HCT116 (cell line): ENCODE results near the gene TBCD. TPM values are rescaled to one million over a fixed set of nuclear protein-coding genes. Genes with fewer than 3 reads are reported as not detected.
A peak's percentile ranks its signal among the peaks of the same experiment; 100 is the strongest.

Experiments used
- ATAC-seq: fragments of 200-7000 bp; cut with Tn5 transposase; 2 replicates; pipeline ENCODE4 v1.9.1; 2020; ENCODE audit warnings: mild to moderate bottlenecking, moderate library complexity
- BruUV-seq: library from RNA; stranded (reverse); fragments of 400-500 nt; replicated peaks from 2 replicates; lab custom pipeline; 2021; lab: Mats Ljungman, UMichigan
- CTCF ChIA-PET: fragments of 300-600 bp; sonication (Branson Sonifier 250); formaldehyde crosslinking; loops from one replicate; lab custom pipeline; 2021; ENCODE audit warnings: antibody characterized with exemption; lab: Charles Lee
- POLR2A ChIA-PET: fragments of 300-600, 350-600 bp; sonication (Branson Sonifier 250); formaldehyde crosslinking; loops from one replicate; lab custom pipeline; 2021; ENCODE audit warnings: antibody characterized with exemption; lab: Charles Lee
- RAD21 ChIA-PET, 2 experiments: fragments of 300-600 bp; sonication (Branson Sonifier 250); formaldehyde crosslinking; loops; one replicate each; lab custom pipeline; 2023; ENCODE audit warnings: low total read pairs in 2 of 2; ENCODE audit not compliant: uncharacterized antibody in 2 of 2, unreplicated experiment in 2 of 2, low non-redundant PET in 1 of 2; lab: Charles Lee
- DNase-seq: peaks from one replicate; pipeline ENCODE4 v3.0.0-alpha.2; 2010; ENCODE audit warnings: low read depth, low spot score
- H2AFZ ChIP-seq: fragments of 200-600 bp; shearing (Covaris generic), sonication (generic); 2 replicates; pipeline ENCODE4 v1.6.1; 2017; ENCODE audit warnings: low read depth, mixed run types, mixed read lengths, antibody characterized with exemption, low read length; ENCODE audit not compliant: poor library complexity, severe bottlenecking
- H3K27ac ChIP-seq: 2 replicates; pipeline ENCODE4 v1.5.1; 2012; ENCODE audit warnings: low read depth, low read length
- H3K27me3 ChIP-seq: fragments of 200-600 bp; sonication (generic); 2 replicates; pipeline ENCODE4 v1.6.1; 2016; ENCODE audit warnings: mixed run types, low read length, mixed read lengths; ENCODE audit not compliant: insufficient read depth
- H3K36me3 ChIP-seq, 2 experiments: fragments of 200-500 bp in 1 of 2; fragments of 200-600 bp in 1 of 2; sonication (Bioruptor generic) in 1 of 2; sonication (generic) in 1 of 2; 2 replicates each; pipeline versions ENCODE4 v1.5.1 to v1.6.1; 2014 to 2016; ENCODE audit warnings: low read length in 2 of 2, inconsistent platforms in 1 of 2, mixed read lengths in 1 of 2, mixed run types in 1 of 2; ENCODE audit not compliant: insufficient read depth in 2 of 2, control insufficient read depth in 1 of 2
- H3K4me1 ChIP-seq, 2 experiments: fragments of 200-600 bp in 1 of 2; sonication (generic) in 1 of 2; 2 replicates each; pipeline versions ENCODE4 v1.5.1 to v1.6.1; 2012 to 2017; ENCODE audit warnings: low read length in 2 of 2, inconsistent platforms in 1 of 2, mild to moderate bottlenecking in 1 of 2, mixed read lengths in 1 of 2, mixed run types in 1 of 2, moderate library complexity in 1 of 2; ENCODE audit not compliant: insufficient read depth in 2 of 2, control insufficient read depth in 1 of 2
- H3K4me2 ChIP-seq: fragments of 200-600 bp; sonication (generic); 2 replicates; pipeline ENCODE4 v1.6.1; 2017; ENCODE audit warnings: mixed run types, low read length, mixed read lengths
- H3K4me3 ChIP-seq, 2 experiments: fragments of 200-600 bp in 1 of 2; sonication (generic) in 1 of 2; replicated peaks in 1 of 2; 2 replicates each; pipeline ENCODE4 v1.5.1; 2011 to 2016; ENCODE audit warnings: low read length in 2 of 2, control low read depth in 1 of 2, low read depth in 1 of 2, mild to moderate bottlenecking in 1 of 2, mixed read lengths in 1 of 2, mixed run types in 1 of 2
- H3K79me2 ChIP-seq: fragments of 200-600 bp; sonication (generic); 2 replicates; pipeline ENCODE4 v1.6.1; 2017; ENCODE audit warnings: mild to moderate bottlenecking, mixed run types, low read length, moderate library complexity, mixed read lengths; ENCODE audit not compliant: insufficient read depth
- H3K9ac ChIP-seq: fragments of 200-600 bp; sonication (generic); 2 replicates; pipeline ENCODE4 v1.6.1; 2016; ENCODE audit warnings: low read length, mixed read lengths
- H3K9me2 ChIP-seq: fragments of 200-600 bp; sonication (generic), shearing (Covaris generic); 2 replicates; pipeline ENCODE4 v1.6.1; 2017; ENCODE audit warnings: mixed run types, mild to moderate bottlenecking, moderate library complexity; ENCODE audit not compliant: insufficient read depth
- H3K9me3 ChIP-seq, 2 experiments: fragments of 200-500 bp in 1 of 2; fragments of 200-600 bp in 1 of 2; sonication (Bioruptor generic) in 1 of 2; sonication (generic) in 1 of 2; 2 replicates each; pipeline ENCODE4 v1.6.1; 2014 to 2017; ENCODE audit warnings: low read length in 2 of 2, mixed read lengths in 2 of 2, inconsistent platforms in 1 of 2, low read depth in 1 of 2, mild to moderate bottlenecking in 1 of 2, mixed run types in 1 of 2, moderate library complexity in 1 of 2; ENCODE audit not compliant: control insufficient read depth in 1 of 2, insufficient read depth in 1 of 2
- H4K20me1 ChIP-seq: fragments of 200-600 bp; sonication (generic), shearing (Covaris generic); 2 replicates; pipeline ENCODE4 v1.6.1; 2017; ENCODE audit warnings: mixed run types, mild to moderate bottlenecking, moderate library complexity; ENCODE audit not compliant: insufficient read depth
- ATF3 ChIP-seq: IDR thresholded peaks from 2 replicates; pipeline ENCODE4 v1.6.1; 2012
- CEBPB ChIP-seq: IDR thresholded peaks from 2 replicates; pipeline ENCODE4 v1.6.1; 2012; ENCODE audit warnings: low read depth
- CTCF ChIP-seq, 3 experiments: fragments of 200-600 bp in 1 of 3; sonication (generic) in 1 of 3; IDR thresholded peaks in 2 of 3; conservative IDR thresholded peaks in 1 of 3; 2 replicates each; pipeline ENCODE4 v1.5.1; 2012 to 2017; ENCODE audit warnings: low read depth in 2 of 3, low read length in 2 of 3, antibody characterized with exemption in 1 of 3, borderline replicate concordance in 1 of 3, control low read depth in 1 of 3, mild to moderate bottlenecking in 1 of 3, mixed read lengths in 1 of 3, mixed run types in 1 of 3, moderate library complexity in 1 of 3; ENCODE audit not compliant: insufficient read depth in 1 of 3
- ELF1 ChIP-seq: IDR thresholded peaks from 2 replicates; pipeline ENCODE4 v1.6.1; 2012; ENCODE audit warnings: low read depth, borderline replicate concordance
- FOSL1 ChIP-seq: IDR thresholded peaks from 2 replicates; pipeline ENCODE4 v1.6.1; 2012; ENCODE audit warnings: low read depth
- JUND ChIP-seq: IDR thresholded peaks from 2 replicates; pipeline ENCODE4 v1.6.1; 2012
- POLR2A ChIP-seq: IDR thresholded peaks from 2 replicates; pipeline ENCODE4 v1.7.0; 2011; ENCODE audit warnings: borderline replicate concordance; ENCODE audit not compliant: insufficient read depth, insufficient read length; ENCODE audit errors: extremely low read depth
- REST ChIP-seq: IDR thresholded peaks from 2 replicates; pipeline ENCODE4 v1.6.1; 2012; ENCODE audit warnings: low read depth
- SP1 ChIP-seq: IDR thresholded peaks from 2 replicates; pipeline ENCODE4 v1.6.1; 2012; ENCODE audit warnings: low read depth
- YY1 ChIP-seq: IDR thresholded peaks from 2 replicates; pipeline ENCODE4 v1.6.1; 2011; ENCODE audit warnings: low read length, low read depth, moderate library complexity, mild to moderate bottlenecking; ENCODE audit not compliant: insufficient replicate concordance; ENCODE audit errors: extremely low read depth
- ZFX ChIP-seq: fragments of 450-650 bp; IDR thresholded peaks from 2 replicates; pipeline ENCODE4 v1.6.1; 2017
- intact Hi-C: fragments of 100-400 bp; cut with micrococcal nuclease; formaldehyde crosslinking; loops from 2 replicates; pipeline ENCODE4 v1.10.0; 2022
- total RNA-seq: library from RNA; stranded (reverse); gene quantifications from one replicate; pipeline ENCODE4 v1.2.1, GENCODE V29; 2021; ENCODE audit not compliant: unreplicated experiment

The TBCD gene
- total RNA-seq, 1 experiment from 2014 or later, result 152 TPM

GRCh38 chr17:82713071-82713723 lies 38.7 kb upstream of the TBCD start:
- BruUV-seq, result no TSS peak
- Histone ChIP-seq H3K27ac (no peak overlapping the region; the same call in 1 of the 2 replicates), H3K9me2 (no peaks in the 10 kb centered on the region), H3K9ac (no peak overlapping the region), H3K4me1 (peaks cover 7 to 16% of the 10 kb centered on the region in 2 experiments; a peak in 3 of 4 replicates), H3K4me2 (no peak overlapping the region), H3K4me3 (no peak overlapping the region), H3K79me2 (peaks cover 15% of the 10 kb centered on the region), H2AFZ (no peak overlapping the region), H3K36me3 (no peaks in the 10 kb centered on the region; a peak in 2 of 4 replicates), H4K20me1 (no peaks in the 10 kb centered on the region), H3K27me3 (no peaks in the 10 kb centered on the region), H3K9me3 (no peaks in the 10 kb centered on the region; a peak in 1 of 4 replicates)
- POLR2A ChIA-PET, result no interaction called here
- no peak for ATAC-seq
- CTCF ChIA-PET, result no interaction called here
- intact Hi-C loops, result no loop called here
- RAD21 ChIA-PET, result no interaction called here
- no peak for DNase-seq
- no peak for TF ChIP-seq JUND

- DNase-seq (peak; percentile 89), ATAC-seq (peak; percentile 90)
- no peaks in the 10 kb centered on the region for H4K20me1 ChIP-seq
- H3K4me1 ChIP-seq, result peaks cover 7 to 12% of the 10 kb centered on the region in 2 experiments; a peak in 3 of 4 replicates
- no peaks in the 10 kb centered on the region for H3K9me2 ChIP-seq
- H3K36me3 ChIP-seq, result peaks cover 11 to 23% of the 10 kb centered on the region in 2 experiments
- H3K79me2 ChIP-seq, result peaks cover 25% of the 10 kb centered on the region
- intact Hi-C loops, result loop anchor here (5.0 kb wide), 1 partner anchor 36 kb away; the partner anchor contains the start of gene TBCD
- ChIA-PET RAD21 (interaction anchor here (0.6 to 0.7 kb wide), 3 partner anchors 17 to 855 kb away, joined by 3 to 5 read pairs (median 4); no protein-coding TSS in a partner anchor), POLR2A (interaction anchor here (0.6 to 1.2 kb wide), 10 partner anchors 9 to 1712 kb away, joined by 3 to 7 read pairs (median 4); no protein-coding TSS in a partner anchor), CTCF (interaction anchor here (0.7 kb wide), 1 partner anchor 15 kb away, joined by 4 read pairs; no protein-coding TSS in a partner anchor)
- no peaks in the 10 kb centered on the region for H3K27me3 ChIP-seq
- peak within 1 kb of the TSS; percentile 90 for H2AFZ ChIP-seq
- peak within 1 kb of the TSS; percentile 72 to 100 for H3K4me3 ChIP-seq
- H3K9me3 ChIP-seq, result no peaks in the 10 kb centered on the region; a peak in 1 of 4 replicates
- H3K27ac ChIP-seq, result peak within 1 kb of the TSS; percentile 63
- no TSS peak for BruUV-seq
- peak within 1 kb of the TSS; percentile 99 for H3K4me2 ChIP-seq
- H3K9ac ChIP-seq, result peak within 1 kb of the TSS; percentile 93
- TF ChIP-seq ZFX, result peak; percentile 89; the same call in 1 of the 2 replicates
- peak; percentile 61 for TF ChIP-seq SP1
- no peak for TF ChIP-seq CTCF (IDR thresholded peaks at IDR 0.05 in 2 of 3, conservative IDR thresholded peaks at IDR 0.05 in 1 of 3; ENCODE audit: borderline replicate concordance in 1 of 3, insufficient read depth in 1 of 3, low read depth in 2 of 3, low read length in 2 of 3)
- TF ChIP-seq CEBPB, result no peak
- no peak for TF ChIP-seq FOSL1
- no peak for TF ChIP-seq REST
- no peak for TF ChIP-seq JUND
- TF ChIP-seq ATF3, result no peak
- TF ChIP-seq POLR2A, result peak; percentile 34
- no peak for TF ChIP-seq ELF1
- peak; percentile 85 for TF ChIP-seq YY1
Measured at GRCh38 chr17:82716203-82717010, 35.5 kb upstream of the TBCD start, which contains the start of gene FN3KRP. Gene FN3KRP (plus strand): TSS chr17:82716706. CDS start chr17:82716756, 50 bp downstream.
